Nucleus accumbens (tissue), 56 donors: ENCODE data around the gene PROSER1.
A peak's percentile ranks its signal among the peaks of the same experiment; 100 is the strongest.
"Not testable (repeated sequence)": the region's sequence is repeated elsewhere in the genome, so short reads cannot be mapped to it uniquely, and the experiment has no call there.

Experiments
- DNase-seq, 56 donors: peaks; one replicate each; lab custom pipeline; 2025; lab: John Stamatoyannopoulos, UW

PROSER1 gene

DNA sequence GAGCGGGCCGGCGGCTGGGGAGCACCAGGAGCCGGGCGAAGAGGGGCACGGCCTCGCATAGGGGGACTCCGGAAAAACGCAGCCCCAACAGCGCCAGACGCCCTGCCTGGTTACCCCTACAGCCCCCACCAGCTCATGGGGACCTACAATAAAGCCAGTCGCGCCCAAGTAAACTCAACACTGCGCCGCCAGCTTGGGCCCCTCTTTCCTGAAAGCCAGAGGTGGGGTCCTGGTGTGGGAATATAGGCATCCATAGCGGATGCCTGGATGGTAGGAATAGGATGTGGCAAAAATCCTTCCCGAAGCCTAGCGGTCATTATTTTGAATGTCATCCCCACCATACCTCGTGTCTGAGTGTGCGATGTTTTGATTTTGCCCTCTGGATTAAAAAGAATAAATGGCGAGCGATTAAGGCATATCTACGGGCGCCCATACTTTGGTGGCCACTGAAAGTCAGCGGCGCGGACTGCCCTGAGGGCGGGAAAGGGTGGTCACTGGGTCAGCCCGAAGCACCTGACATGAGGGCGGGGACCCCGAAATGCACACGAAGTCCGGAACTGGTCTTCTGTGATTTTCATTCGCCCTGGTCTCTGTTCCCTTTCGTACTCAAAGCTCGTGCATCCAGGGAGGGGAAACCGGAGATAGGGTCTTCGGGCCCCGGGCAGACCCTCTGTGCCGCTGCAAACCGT is at the start of gene PROSER1, which contains the start of gene NHLRC3:
PROSER1 (minus strand) TSS at position 210 of the 689 bp plus-strand sequence. CDS start 847 bp downstream, outside the sequence.
NHLRC3 (plus strand) TSS at position 577 of the 689 bp plus-strand sequence. CDS start 184 bp downstream, outside the sequence.
- DNase-seq, result peak; percentile 40 to 98 (median 94)

DNA sequence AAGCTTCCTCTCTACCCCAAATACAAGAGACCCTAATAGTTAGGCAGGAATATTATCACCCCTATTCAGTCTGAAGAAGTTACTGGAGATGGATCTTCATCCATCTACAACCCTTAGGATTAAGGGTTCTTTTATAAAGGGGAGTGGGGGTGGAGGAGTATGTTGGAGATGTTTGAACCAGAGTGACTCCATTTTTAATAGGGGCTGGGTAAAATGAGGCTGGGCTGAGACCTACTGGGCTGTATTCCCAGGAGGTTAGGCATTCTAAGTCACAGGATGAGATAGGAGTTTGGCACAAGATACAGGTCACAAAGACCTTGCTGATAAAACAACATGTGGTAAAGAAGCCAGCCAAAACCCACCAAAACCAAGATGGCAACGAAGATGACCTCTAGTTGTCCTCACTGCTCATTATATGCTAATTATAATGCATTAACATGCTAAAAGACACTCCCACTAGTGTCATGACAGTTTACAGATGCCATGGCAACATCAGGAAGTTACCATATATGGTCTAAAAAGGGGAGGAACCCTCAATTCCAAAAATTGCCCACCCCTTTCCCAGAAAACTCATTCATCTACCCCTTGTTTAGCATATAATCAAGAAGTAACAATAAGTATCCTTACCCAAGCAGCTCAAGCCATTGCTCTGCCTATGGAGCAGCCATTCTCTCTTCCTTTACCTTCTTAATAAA is 48.5 kb upstream of the PROSER1 start:
- DNase-seq, result not testable (repeated sequence)

DNA sequence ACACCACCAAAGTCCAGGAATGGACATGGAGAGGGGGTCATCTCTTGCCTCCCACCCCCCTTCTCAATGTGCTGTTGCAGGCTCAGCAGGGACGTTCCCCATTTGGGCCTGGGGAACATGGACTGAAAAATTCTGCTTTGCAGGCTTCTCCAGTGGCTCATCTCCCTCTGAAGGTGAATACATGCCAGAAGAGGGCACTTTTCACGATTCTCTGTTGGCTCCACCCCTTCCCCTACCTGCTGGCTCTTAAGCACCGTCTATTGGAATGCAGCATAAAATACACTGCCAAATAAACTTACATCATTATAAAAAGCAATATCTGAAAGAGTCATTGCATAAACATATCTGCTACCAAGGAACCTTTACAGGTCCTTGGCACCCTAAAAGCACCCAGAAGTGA is 36.1 kb upstream of the PROSER1 start:
- DNase-seq, result no peak

DNA sequence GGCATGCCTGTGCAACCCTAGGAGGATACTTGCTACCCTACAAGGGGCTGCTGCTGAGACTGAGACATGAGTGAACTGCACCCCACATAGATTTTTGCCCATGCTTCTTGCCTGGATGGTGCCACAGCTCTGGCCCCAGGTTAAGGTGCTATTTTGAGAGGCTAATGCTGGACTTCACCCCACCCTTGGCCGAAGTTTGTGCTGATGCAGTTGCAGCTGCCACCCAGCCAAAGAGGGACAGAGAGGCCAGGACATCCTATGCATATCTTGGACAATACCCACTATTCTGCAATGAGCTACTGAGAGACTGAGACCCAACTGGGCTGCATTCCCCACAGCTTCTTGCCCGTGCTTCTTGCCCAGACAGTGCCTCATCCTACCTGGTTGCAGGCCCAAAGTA is 35.0 kb upstream of the PROSER1 start:
- no peak for DNase-seq

DNA sequence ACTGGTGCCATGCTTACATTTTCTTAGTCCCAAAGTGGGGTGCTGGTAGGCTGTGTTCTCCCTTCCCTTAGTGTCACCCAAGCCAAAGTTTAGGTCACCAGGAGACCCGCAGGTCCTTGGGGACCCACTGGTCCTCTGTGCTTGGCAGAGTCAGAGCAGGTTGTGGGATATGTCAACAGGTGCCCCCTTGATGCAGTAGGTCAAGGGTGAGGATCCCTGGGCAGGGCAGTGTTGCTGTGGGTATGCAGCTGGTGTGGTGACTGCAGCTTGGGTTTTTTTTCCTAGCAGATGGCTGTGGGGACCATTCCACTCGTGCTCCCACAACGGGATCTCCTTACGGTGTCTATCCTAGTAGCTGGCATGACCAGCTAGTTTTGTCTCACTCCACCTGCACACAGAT is 24.1 kb upstream of the PROSER1 start:
- DNase-seq, result no peak

DNA sequence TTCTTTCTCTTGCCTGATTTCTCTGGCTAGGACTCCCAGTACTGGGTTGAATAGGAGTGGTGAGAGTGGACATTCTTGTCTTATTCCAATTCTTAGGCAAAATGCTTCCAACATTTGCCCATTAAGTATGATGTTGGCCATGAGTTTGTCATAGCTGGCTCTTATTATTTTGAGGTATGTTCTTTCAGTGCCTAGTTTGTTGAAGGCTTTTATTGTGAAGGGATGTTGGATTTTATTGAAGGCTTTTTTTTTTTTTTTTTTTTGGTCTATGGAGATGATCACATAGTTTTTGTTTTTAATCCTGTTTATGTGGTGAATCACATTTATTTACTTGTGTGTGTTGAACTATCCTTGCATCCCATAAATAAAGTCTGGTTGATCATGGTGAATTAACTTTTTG is 20.2 kb upstream of the PROSER1 start:
- DNase-seq, result no peak

DNA sequence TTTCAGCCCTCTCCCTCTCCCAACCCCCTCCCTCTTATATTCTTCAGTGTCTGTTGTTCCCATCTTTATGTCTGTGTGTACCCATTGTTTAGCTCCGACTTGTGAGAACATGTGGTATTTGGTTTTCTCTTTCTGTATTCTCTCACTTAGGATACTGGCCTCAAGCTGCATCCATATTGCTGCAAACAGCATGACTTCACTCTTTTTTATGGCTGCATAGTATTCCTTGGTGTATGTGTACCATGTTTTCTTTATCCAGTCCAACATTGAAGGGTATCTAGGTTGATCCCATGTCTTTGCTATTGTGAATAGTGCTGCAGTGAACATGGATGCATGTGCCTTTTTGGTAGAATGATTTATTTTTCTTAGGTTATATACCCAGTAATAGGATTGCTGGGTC is 18.1 kb upstream of the PROSER1 start:
- no peak for DNase-seq

DNA sequence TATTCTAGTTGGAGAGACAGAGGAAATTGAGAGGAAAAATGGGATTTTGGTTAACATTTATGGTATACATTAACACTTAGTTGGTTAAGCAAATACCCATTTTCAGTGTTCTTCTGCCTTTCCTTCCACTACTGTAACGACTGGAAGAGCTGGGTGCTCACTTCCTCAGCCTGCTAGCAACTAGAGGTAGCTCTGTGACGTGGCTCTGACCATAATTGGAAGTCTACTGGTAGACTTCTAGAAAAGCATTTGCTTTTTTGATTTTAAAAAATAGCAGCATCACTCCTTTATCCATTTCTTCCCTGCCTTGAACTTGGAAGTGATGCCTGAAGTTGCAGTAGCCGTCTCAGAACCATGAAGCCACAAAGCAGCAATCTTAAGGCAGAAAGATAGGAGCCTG is 16.2 kb upstream of the PROSER1 start:
- peak in 3 of 56 donors; percentile 6 to 20 (median 7) for DNase-seq

DNA sequence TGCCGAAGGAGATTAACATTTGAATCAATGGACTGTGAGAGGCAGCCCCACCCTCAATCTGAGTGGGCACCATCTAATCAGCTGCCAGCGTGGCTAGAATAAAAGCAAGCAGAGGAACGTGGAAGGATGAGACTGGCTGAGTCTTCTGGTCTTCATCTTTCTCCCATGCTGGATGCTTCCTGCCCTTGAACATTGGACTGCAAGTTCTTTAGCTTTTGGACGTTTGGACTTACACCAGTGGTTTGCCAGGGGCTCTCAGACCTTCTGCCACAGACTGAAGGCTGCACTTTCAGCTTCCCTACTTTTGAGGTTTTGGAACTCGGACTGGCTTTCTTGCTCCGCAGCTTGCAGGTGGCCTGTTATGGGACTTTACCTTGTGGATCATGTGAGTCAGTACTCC is 15.1 kb upstream of the PROSER1 start:
- DNase-seq, result peak in 15 of 56 donors; percentile 6 to 62 (median 20)

DNA sequence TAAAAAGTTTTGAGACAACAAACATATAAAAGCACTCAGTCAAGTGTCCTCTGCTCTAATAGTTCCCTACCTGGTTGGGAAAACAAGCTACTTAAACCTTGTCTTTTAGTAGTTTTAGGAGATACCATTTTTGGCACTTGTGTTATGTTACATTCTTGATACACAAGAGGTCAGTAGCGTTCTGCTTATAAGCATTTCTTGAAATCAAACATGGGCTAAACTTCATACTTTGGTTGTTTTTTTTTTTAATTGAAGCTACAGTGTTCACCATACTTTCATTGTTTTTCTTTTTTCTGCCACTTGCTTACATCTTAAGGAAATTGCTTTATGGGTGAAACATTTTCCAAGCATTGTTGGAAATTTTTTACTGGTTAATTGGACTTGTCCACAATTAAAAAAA is 13.3 kb upstream of the PROSER1 start:
- DNase-seq, result no peak

DNA sequence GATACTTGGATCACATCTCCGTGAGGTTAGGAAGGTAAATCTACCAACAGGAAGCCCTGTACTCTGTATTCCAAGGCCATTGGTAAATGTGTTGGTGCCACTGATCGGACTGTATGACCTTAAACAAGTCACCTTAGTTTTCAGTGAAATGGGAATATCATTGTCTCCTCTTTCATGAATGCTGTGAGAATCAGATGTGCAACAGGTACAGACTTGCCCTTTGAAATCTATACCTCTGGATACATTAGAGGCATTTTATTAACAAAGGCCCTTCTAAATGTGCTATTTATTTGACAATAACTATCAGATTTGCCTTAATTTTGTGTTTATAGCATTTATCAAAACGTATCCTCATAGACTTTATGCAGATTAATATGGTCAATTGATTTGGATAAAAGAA is 11.4 kb upstream of the PROSER1 start:
- no peak for DNase-seq

DNA sequence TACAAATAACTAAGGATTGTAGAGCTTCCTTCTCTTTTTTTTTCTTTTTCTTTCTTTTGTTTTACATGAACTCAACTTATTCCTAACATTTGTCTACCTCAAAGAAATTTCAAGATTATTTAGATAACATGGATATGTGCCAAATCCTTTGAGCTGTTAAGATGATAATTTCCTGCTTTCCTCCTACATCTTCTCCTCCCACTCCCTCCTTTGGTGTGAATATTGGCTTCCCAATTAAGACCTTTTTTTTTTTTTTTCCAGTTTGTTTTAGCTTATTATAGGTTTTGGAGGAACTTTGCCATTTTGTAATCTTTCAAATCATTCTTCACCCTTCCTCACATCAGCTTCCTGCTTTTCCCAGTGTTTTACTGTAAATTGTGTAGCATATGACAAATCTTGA is 10.9 kb upstream of the PROSER1 start:
- no peak for DNase-seq

DNA sequence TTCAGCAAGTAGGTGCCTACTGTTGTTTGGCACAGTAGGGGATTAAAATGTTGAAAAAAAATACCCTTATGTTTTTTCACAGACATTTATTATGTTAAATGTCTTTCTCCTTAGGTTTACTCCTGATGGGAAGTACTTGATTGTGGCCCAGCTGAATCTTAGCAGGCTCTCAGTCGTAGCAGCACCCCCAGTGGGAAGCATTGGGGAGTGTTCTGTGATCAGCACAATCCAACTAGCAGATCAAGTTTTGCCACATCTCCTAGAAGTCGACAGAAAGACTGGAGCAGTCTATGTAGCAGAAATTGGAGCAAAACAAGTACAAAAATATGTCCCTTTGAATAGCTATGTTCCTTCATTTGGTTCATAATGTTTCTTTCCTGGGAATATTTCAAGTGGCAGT is 9.7 kb upstream of the PROSER1 start:
- DNase-seq, result peak in 2 of 56 donors; percentile 6 to 10

DNA sequence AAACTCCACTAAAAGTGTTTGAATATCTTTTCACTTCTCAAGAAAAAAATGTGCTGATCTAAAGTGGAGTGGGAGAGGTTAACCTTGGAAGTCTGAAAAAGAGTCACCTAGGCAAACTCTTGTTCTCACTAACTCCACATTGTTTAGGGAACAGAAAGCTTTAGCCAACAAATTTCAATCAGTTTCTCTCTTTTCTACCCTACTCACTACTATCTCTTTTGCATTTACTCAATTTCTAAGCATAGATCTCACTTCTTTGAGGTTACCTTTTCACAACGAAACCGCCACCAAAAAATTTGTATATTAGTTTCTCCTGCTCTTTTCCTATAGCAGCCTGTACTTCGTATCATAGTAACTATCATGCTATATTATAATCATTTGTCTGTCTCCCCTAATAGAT is 6.6 kb upstream of the PROSER1 start:
- no peak for DNase-seq

DNA sequence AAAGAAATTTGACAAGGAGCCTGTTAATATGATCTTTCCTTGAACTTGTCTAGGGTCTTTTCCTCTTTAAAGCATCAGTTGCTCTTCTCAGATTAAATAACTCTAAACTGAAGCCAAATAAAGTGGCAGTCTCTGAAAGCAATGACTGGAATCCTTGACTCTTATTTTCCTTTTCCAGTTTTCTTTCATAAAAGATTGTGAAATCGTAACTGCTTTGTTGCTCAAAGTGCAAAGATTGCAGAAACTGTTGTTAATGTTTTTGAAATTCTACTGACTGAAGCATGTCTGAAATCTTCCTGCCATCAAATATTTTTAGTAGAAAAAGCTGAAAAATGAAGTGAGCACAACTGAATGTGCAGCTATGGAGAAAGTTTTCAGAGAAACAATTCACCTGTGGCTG is 2.3 kb upstream of the PROSER1 start:
- no peak for DNase-seq

DNA sequence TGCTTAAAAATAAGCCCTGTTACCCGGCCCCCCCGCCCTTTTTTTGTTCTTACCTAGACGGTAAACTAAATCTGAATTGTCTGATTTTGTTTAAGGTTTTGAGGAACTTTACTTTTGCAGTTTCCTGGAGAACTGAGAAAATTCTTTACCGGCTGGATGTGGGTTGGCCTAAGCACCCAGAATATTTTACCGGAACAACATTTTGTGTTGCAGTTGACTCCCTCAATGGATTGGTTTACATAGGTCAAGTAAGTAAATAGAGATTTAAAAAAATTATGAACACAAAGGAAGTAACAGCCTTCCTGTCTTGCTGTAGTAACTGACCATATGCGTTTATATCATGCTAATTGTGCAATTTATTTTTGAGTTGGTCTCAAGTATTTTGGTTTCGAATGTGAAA is 1.2 kb upstream of the PROSER1 start:
- DNase-seq, result no peak

DNA sequence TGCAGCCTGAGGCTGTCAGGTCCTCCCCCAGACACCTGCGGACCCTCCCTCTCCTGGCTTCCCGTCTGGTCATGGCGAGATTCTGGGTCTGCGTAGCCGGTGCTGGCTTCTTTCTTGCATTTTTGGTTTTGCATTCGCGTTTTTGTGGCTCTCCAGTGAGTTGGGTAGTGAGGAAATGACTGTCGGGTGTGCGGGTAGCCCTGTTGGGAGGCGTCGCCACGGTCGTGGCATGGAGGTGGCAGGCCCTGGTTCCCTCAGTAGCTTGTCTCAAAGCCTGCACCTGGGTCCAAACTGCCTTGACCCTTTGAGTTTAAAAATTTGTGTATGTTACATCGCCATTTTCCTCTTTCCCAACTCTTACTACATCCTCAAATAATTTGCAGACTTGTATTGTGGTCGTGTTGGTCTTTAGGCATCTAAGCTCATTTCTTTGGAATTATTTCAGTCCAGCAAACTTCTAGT is 711 bp upstream of the PROSER1 start:
- peak in 6 of 56 donors; percentile 31 to 53 (median 47) for DNase-seq

DNA sequence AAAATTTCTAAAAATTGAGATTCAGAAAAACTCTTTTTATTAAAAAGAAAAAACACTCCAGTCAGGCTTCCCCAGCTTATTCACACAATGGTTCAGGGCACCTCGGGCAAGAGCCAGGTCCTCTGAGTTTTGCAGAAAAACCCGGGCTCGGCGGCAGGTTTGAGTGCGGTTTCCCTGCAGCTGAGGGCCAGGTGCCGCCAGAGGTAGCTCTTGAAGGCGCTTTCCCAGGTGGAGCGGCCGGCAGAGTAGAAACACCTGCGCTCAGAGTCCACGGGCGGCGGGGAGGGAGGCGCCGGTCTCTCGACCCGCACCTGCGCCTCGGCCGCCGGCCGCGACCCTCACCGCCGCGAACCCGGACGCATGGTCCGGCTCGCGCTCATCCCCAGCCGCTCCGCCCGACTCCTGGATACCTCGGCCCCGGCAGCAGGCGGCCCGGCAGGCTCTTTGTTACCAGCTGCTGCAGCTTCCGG is 444 bp downstream of the PROSER1 start:
- peak in 8 of 56 donors; percentile 23 to 75 (median 59) for DNase-seq

DNA sequence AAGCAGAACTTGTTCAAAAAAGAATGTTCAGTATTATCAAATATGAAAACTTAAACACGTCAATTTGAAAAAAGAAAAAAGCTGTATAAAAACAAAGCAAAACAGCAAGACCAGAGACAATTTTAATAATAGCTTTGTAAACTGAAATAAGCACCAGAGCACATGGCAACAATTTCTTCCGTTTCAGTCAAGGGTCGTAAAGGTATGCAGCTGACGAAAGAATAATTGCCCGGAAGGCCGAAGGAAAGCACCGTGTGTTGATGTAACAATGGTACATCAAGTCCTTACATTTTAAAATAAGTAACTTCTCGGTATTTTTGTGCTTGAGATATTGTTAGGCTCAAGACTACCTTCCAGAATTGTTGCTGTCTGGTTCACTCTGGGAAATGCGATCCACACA is 1.7 kb downstream of the PROSER1 start:
- DNase-seq, result no peak

DNA sequence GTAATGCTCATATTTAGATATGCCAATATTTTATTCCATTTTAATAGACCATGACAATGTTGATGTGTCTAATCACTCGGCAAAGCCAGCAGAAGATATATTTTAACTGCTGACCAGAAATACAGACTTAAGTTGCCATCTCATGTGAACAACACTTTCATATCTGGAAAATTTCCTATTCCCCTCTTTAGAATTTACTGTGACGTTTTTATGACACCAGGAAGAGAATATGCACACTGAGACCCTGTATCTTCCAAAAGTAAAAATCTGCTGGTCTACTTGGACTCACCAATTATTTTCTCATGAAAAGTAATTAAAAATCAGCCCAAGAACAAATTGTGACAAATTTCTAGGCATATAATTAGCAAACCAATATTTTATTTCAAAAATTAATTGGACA is 2.1 kb downstream of the PROSER1 start:
- no peak for DNase-seq

DNA sequence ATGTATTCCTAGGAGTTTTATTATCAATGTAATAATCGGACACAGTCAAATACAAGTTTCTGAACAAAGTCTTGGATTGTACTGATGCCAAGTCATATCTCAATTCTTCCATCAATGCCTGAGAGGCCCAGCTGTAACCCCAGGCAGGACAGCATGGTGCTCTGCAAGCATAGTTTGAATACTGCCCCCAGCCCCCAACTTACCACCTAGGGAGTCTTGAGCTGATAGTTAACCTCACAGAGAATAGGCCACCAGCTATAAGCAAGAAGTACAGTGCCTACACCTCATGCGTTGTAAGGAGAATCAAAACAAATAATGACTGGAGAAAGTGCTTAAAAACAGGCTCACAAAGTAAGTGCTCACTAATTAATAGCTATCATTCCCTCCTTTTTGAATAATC is 2.7 kb downstream of the PROSER1 start:
- DNase-seq, result no peak

DNA sequence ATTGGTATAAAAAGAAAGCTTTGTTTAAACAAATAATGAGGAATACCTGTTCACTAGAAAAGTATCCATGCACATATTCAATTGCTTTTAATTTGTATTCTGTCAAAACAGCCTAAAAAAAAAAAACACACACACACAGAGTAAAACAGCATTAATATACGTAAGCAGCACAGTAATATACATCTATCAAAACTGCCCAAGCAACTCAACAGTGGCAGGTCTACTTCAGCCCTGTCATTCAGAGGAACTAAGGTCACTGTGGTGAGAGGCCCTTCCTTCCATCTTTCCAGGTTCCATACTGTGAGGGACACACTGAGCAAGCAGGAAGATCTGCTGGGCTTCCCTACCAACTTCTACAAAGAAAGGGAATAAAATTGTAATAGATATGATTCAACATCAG is 3.8 kb downstream of the PROSER1 start:
- no peak for DNase-seq
